NCI-H2107 (cell line): ENCODE measurements around the gene AIM2.
A peak's percentile ranks its signal among the peaks of the same experiment; 100 is the strongest.
"Not testable (repeated sequence)": the region's sequence is repeated elsewhere in the genome, so short reads cannot be mapped to it uniquely, and the experiment has no call there.

Experiments used
- DNase-seq: peaks from one replicate; lab custom pipeline; 2025; lab: John Stamatoyannopoulos, UW

The AIM2 gene

GRCh38 chr1:159079525-159079924 lies 3.0 kb upstream of the AIM2 start:
- no peak for DNase-seq

GRCh38 chr1:159077120-159077961 lies 775 bp upstream of the AIM2 start:
- DNase-seq: no peak

GRCh38 chr1:159071970-159072582 lies 4.5 kb downstream of the AIM2 start:
- DNase-seq: peak; percentile 16

GRCh38 chr1:159068886-159069285 lies 7.7 kb downstream of the AIM2 start:
- DNase-seq: no peak

- DNase-seq: no peak
These were observed 8.6 kb downstream of the AIM2 start for GRCh38 chr1:159067699-159068621.

- DNase-seq: no peak
These were observed 10.5 kb downstream of the AIM2 start for GRCh38 chr1:159066108-159066507.

- no peak for DNase-seq
These were observed 11.5 kb downstream of the AIM2 start for GRCh38 chr1:159065106-159065505.

- DNase-seq: no peak
These were observed 17.8 kb downstream of the AIM2 start for GRCh38 chr1:159058751-159059150.

- DNase-seq: no peak
These were observed 20.4 kb downstream of the AIM2 start for GRCh38 chr1:159056069-159056698.

GRCh38 chr1:159055181-159055641 lies 21.4 kb downstream of the AIM2 start:
- DNase-seq: no peak

- DNase-seq: no peak
These were observed 22.1 kb downstream of the AIM2 start for GRCh38 chr1:159054427-159054826.

- no peak for DNase-seq
These were observed 25.1 kb downstream of the AIM2 start for GRCh38 chr1:159051436-159051835.

- DNase-seq: not testable (repeated sequence)
These were observed 30.1 kb downstream of the AIM2 start for GRCh38 chr1:159046486-159046885.

GRCh38 chr1:159040893-159041724 lies 35.5 kb downstream of the AIM2 start:
- DNase-seq: no peak

GRCh38 chr1:159040206-159040605 lies 36.4 kb downstream of the AIM2 start:
- no peak for DNase-seq

GRCh38 chr1:159030877-159031447 lies 45.6 kb downstream of the AIM2 start:
- no peak for DNase-seq

GRCh38 chr1:159030311-159030710 lies 46.3 kb downstream of the AIM2 start:
- DNase-seq: no peak

- not testable (repeated sequence) for DNase-seq
These were observed 49.7 kb downstream of the AIM2 start for GRCh38 chr1:159026841-159027240.

- no peak for DNase-seq
These were observed 51.5 kb downstream of the AIM2 start for GRCh38 chr1:159025043-159025442.

- DNase-seq: no peak
These were observed 52.8 kb downstream of the AIM2 start for GRCh38 chr1:159023723-159024122.
